Ascending aorta (tissue), 2 donors: ENCODE data around the gene RNF213. TPM values are rescaled to one million over a fixed set of nuclear protein-coding genes. Genes with fewer than 3 reads are reported as not detected.
"Not testable (repeated sequence)": the region's sequence is repeated elsewhere in the genome, so short reads cannot be mapped to it uniquely, and the experiment has no call there.

Source experiments
- DNase-seq, 2 donors: peaks; one replicate each; pipeline ENCODE4 v3.0.0-alpha.2; 2019; ENCODE audit warnings: low spot score in 2 of 2
- H3K27ac ChIP-seq, 2 donors: fragments of 200-600 bp; sonication (generic); one replicate each; pipeline ENCODE4 v1.5.1; 2016 to 2017; ENCODE audit warnings: mild to moderate bottlenecking in 1 of 2
- H3K27me3 ChIP-seq: fragments of 200-600 bp; sonication (generic); one replicate; pipeline ENCODE4 v1.5.1; 2017
- H3K36me3 ChIP-seq, 2 donors: fragments of 200-600 bp; sonication (generic); one replicate each; pipeline ENCODE4 v1.5.1; 2016
- H3K4me1 ChIP-seq, 2 donors: fragments of 200-600 bp; sonication (generic); one replicate each; pipeline ENCODE4 v1.5.1; 2016 to 2017; ENCODE audit warnings: mild to moderate bottlenecking in 1 of 2
- H3K4me3 ChIP-seq, 2 donors: fragments of 200-600 bp; sonication (generic); one replicate each; pipeline ENCODE4 v1.5.1; 2016 to 2017; ENCODE audit warnings: mild to moderate bottlenecking in 1 of 2
- H3K9me3 ChIP-seq, 2 donors: fragments of 200-600 bp; sonication (generic); one replicate each; pipeline ENCODE4 v1.5.1; 2016
- intact Hi-C: fragments of 100-400 bp; cut with DNase I; formaldehyde crosslinking; loops from one replicate; pipeline ENCODE4 v1.15.1; 2023
- total RNA-seq: library from RNA; depleted of rRNA; stranded (reverse); fragments of >200 nt; gene quantifications from one replicate; pipeline ENCODE4 v1.1.0, GENCODE V29; 2016
- TF ChIP-seq, protein P1 (sequence below), 3 experiments: fragments of 200-600 bp in 2 of 3; fragments of 450-650 bp in 1 of 3; sonication (generic) in 2 of 3; IDR thresholded peaks; one replicate each; pipeline ENCODE4 v1.5.1; 2016 to 2019; ENCODE audit warnings: antibody characterized with exemption in 3 of 3, mild to moderate bottlenecking in 1 of 3, moderate library complexity in 1 of 3

RNF213 gene
- total RNA-seq, 1 donor from 2014 or later: 155 TPM

DNA sequence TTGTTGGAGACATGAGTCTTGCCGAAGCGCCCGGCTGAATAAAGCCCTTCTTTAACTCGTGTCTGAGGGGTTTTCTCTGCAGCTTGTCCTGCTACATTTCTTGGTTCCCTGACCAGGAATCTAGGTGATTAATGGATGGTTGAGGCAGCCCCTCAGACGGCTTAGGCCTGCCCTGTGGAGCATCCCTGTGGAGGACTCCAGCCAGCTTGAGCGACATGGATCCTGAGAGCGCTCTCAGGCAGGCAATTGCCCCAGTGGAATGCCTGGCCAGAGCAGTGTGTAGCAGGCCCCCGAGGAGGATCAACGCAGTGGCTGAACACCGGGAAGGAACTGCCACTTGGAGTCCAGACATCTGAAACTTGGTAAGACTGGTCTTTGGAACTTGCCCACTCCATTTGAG, 137.0 kb downstream of the RNF213 start:
- H3K36me3 ChIP-seq: peaks cover 20 to 32% of the 10 kb centered on the region in 2 donors
- no peaks in the 10 kb centered on the region for H3K27me3 ChIP-seq
- no peak overlapping the region for H3K27ac ChIP-seq
- TF ChIP-seq, protein P1, sequence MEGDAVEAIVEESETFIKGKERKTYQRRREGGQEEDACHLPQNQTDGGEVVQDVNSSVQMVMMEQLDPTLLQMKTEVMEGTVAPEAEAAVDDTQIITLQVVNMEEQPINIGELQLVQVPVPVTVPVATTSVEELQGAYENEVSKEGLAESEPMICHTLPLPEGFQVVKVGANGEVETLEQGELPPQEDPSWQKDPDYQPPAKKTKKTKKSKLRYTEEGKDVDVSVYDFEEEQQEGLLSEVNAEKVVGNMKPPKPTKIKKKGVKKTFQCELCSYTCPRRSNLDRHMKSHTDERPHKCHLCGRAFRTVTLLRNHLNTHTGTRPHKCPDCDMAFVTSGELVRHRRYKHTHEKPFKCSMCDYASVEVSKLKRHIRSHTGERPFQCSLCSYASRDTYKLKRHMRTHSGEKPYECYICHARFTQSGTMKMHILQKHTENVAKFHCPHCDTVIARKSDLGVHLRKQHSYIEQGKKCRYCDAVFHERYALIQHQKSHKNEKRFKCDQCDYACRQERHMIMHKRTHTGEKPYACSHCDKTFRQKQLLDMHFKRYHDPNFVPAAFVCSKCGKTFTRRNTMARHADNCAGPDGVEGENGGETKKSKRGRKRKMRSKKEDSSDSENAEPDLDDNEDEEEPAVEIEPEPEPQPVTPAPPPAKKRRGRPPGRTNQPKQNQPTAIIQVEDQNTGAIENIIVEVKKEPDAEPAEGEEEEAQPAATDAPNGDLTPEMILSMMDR (IDR thresholded peaks at IDR 0.05): no peak
- H3K4me3 ChIP-seq: no peak overlapping the region
- H3K4me1 ChIP-seq: no peaks in the 10 kb centered on the region
- intact Hi-C loops: no loop called here
- H3K9me3 ChIP-seq: no peaks in the 10 kb centered on the region
- no peak for DNase-seq

DNA sequence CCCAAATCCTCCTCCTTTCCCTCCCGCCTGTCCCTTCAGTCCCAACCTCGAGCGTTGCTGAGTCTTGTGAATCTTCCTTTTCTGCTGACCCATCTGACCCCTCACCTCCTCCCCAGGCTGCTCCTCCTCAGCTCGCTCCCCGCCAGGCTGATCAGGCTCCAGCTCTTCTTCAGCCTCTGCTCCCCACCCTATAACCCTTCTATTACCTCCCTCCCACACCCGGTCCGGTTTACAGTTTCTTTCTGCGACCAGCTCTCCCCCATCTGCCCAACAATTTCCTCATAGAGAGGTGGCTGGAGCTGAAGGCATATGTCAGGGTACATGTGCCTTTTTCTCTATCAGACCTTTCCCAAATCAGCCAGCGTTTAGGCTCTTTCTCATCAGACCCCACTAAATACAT, 140.4 kb downstream of the RNF213 start:
- H3K27me3 ChIP-seq, DNase-seq, intact Hi-C loops, H3K9me3 ChIP-seq, H3K27ac ChIP-seq, H3K36me3 ChIP-seq, H3K4me3 ChIP-seq, H3K4me1 ChIP-seq: not testable (repeated sequence)

DNA sequence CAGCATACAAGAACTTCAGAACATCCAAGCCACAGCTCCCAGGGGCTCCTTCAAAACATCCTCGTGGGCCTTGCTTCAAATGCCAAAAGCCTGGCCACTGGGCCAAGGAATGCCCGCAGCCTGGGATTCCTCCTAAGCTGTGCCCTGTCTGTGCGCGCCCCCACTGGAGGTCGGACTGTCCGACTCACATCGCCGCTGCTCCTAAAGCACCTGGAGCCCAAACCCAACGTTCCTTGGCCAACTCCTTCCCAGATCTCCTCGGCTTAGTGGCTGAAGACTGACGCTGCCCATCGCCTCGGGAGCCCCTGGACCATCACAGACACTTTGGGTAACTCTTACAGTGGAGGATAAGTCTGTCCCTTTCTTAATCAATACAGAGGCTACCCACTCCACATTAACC, 141.4 kb downstream of the RNF213 start:
- H3K36me3 ChIP-seq, intact Hi-C loops, H3K9me3 ChIP-seq, H3K4me3 ChIP-seq, H3K4me1 ChIP-seq, H3K27me3 ChIP-seq, DNase-seq, H3K27ac ChIP-seq: not testable (repeated sequence)

DNA sequence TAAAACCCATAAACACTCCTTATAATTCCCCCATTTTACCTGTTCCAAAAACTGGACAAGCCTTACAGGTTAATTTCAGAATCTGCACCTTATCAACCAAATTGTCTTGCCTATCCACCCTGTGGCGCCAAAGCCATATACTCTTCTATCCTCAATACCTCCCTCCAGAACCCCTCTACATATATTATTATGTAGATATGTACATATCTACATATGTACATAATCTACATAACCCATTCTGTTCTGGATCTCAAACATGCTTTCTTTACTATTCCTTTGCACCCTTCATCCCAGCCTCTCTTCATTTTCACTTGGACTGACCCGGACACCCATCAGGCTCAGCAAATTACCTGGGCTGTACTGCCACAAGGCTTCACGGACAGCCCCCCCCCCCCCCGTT, 142.3 kb downstream of the RNF213 start:
- H3K4me1 ChIP-seq: no peaks in the 10 kb centered on the region
- H3K27me3 ChIP-seq: no peaks in the 10 kb centered on the region
- H3K4me3 ChIP-seq: no peak overlapping the region
- no peaks in the 10 kb centered on the region for H3K36me3 ChIP-seq
- TF ChIP-seq, protein P1 (IDR thresholded peaks at IDR 0.05): no peak
- intact Hi-C loops: no loop called here
- no peak overlapping the region for H3K27ac ChIP-seq
- no peaks in the 10 kb centered on the region for H3K9me3 ChIP-seq
- no peak for DNase-seq

DNA sequence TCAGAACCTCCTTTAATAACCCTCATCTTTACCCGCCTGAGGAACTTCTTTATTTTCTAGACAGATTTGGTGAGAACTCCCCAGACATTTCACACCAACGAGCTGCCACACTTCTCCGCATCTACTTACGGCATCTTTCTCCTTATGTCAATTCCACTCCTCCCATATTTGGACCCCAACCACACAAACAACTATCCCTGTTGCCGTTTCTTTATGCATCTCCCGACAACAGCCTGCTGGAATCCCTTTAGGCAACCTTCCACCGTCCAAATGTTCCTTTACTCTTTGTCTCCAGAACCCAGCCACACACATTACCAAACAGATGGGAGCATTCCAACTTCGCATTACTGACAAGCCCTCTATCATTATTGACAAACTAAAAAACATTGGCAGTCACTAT, 145.5 kb downstream of the RNF213 start:
- no peak for DNase-seq
- H3K27me3 ChIP-seq: no peaks in the 10 kb centered on the region
- no peaks in the 10 kb centered on the region for H3K9me3 ChIP-seq
- H3K4me3 ChIP-seq: no peak overlapping the region
- TF ChIP-seq, protein P1 (IDR thresholded peaks at IDR 0.05): no peak
- intact Hi-C loops: no loop called here
- H3K4me1 ChIP-seq: no peaks in the 10 kb centered on the region
- no peak overlapping the region for H3K27ac ChIP-seq
- H3K36me3 ChIP-seq: no peaks in the 10 kb centered on the region

DNA sequence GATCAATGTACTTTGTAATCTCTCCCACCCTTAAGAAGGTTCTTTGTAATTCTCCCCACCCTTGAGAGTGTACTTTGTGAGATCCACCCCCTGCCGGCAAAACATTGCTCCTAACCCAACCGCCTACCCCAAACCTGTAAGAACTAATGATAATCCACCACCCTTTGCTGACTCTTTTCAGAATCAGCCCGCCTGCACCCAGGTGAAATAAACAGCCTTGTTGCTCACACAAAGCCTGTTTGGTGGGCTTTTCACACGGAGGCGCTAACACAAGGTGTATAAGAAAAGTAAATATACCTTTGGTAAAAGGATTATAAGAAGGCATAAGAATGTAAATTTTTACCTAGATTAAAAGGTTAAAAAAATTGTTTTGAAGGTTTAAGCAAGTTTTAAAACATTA, 147.3 kb downstream of the RNF213 start:
- H3K27me3 ChIP-seq, H3K4me1 ChIP-seq, H3K4me3 ChIP-seq, H3K27ac ChIP-seq, DNase-seq, intact Hi-C loops, H3K36me3 ChIP-seq, H3K9me3 ChIP-seq: not testable (repeated sequence)

DNA sequence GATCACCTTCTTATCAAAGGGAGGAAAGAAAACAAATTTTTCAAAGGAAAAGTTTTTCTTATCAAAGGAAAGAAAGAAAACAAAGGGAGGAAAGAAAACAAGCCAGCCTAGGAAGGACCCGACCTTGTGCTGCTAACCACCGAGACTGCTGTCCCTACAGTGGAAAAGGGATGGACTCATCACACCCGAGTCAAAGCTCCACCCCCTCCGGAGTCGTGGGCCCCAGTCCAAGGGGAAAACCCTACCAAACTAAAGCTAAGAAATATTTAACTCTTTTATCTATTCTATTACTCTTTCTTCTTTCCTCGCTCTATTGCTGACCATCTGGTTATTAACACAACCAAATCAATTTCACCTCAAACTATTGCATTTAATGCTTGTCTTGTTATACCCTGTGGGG, 148.2 kb downstream of the RNF213 start:
- Histone ChIP-seq H3K27me3 (no peaks in the 10 kb centered on the region), H3K27ac (no peak overlapping the region), H3K36me3 (no peaks in the 10 kb centered on the region), H3K9me3 (no peaks in the 10 kb centered on the region), H3K4me3 (no peak overlapping the region), H3K4me1 (no peaks in the 10 kb centered on the region)
- TF ChIP-seq, protein P1 (IDR thresholded peaks at IDR 0.05): no peak
- no peak for DNase-seq
- intact Hi-C loops: no loop called here
